ENCODE results near the gene GRIK4. TPM values are rescaled to one million over a fixed set of nuclear protein-coding genes. Genes with fewer than 3 reads are reported as not detected.
A peak's percentile ranks its signal among the peaks of the same experiment; 100 is the strongest.

GRIK4 gene
- total RNA-seq (2021) = 2.9 to 3.6 TPM (median 3.3 TPM) in 3 replicates
- Bru-seq, nascent RNA = percentile 41 among the genes with signal in this experiment
- long read RNA-seq, experiment 1, partial matches to known transcripts = 3 of 11 reads
- long read RNA-seq, experiment 1, other reads (novel, unspliced or antisense) = 8 of 11 reads
- long read RNA-seq, experiment 2, partial matches to known transcripts = 0 of 2 reads
- long read RNA-seq, experiment 2, other reads (novel, unspliced or antisense) = 2 of 2 reads
- long read RNA-seq, experiment 3 = 0 reads

DNA sequence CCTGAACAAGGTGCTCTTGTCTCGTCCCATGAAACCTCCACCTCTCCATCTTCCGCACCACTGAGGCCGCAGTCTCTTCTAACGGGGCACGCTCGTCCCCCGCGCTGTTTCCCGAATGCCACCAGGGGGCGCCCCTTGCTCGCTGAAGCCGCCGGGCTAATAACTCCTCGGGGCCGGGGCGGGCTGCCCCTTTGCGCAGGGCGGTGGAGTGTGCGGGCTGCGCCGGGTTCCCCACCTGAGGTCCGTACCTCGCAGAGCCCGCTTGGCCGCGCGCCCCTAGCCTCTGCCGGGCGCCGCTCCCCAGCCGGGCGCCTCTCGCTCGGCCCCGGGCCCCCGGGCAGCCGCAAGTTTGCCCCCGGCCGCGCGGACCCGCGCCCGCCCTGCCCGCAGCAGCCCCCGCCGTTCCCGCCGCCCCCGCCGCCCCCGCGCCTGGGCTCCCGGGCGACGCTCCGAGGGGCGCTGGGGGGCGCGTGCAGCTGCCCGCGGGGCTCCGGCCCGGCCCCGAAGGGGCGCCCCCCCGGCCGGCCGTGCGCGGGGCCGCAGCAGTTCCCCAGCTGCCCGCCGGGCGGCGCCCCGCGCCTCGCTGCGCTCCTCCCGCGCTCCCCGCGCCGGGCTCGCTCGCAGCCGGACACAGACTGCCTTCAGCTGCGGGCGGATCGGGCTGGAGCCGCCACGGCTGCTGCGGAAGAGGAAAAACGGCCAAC, at the start of gene GRIK4:
GRIK4 (plus strand) TSS at position 633 of the 704 bp plus-strand sequence. CDS start 148,571 bp downstream, outside the sequence.
- Mint-ChIP-seq H3K9me3 (no peaks in the 10 kb centered on the region), H3K27me3 (ENCODE audit: low read depth) (peaks cover 25% of the 10 kb centered on the region), H3K4me1 (peaks cover 11% of the 10 kb centered on the region), H3K27ac (no peak within 1 kb of the TSS), H3K4me3 (peak within 1 kb of the TSS; percentile 61), H3K36me3 (no peaks in the 10 kb centered on the region)
- ChIA-PET CTCF (interaction anchor here (0.6 to 4.3 kb wide), 40 partner anchors 10 to 444 kb away, joined by 3 to 34 read pairs (median 4); no protein-coding TSS in a partner anchor), POLR2A (no interaction called here)
- ATAC-seq (peak; percentile 87), DNase-seq (ENCODE audit: low spot score) (peak; percentile 92)
- no peak for TF ChIP-seq SMAD4 (CRISPR knock-in tag; IDR thresholded peaks at IDR 0.05)
- no peak for TF ChIP-seq NFE2L1 (CRISPR knock-in tag; IDR thresholded peaks at IDR 0.05)
- no peak for TF ChIP-seq ZNF263 (CRISPR knock-in tag; IDR thresholded peaks at IDR 0.05; ENCODE audit: low read depth)
- no peak for TF ChIP-seq MXD4 (CRISPR knock-in tag; IDR thresholded peaks at IDR 0.05; ENCODE audit: borderline replicate concordance)
- TF ChIP-seq ESRRA (CRISPR knock-in tag; IDR thresholded peaks at IDR 0.05; ENCODE audit: borderline replicate concordance) = no peak
- no peak for TF ChIP-seq ZNF219 (CRISPR knock-in tag; IDR thresholded peaks at IDR 0.05; ENCODE audit: borderline replicate concordance)
- TF ChIP-seq RELA (CRISPR knock-in tag; IDR thresholded peaks at IDR 0.05; ENCODE audit: borderline replicate concordance) = no peak
- TF ChIP-seq OVOL2 (CRISPR knock-in tag; IDR thresholded peaks at IDR 0.05; ENCODE audit: borderline replicate concordance) = no peak
- TF ChIP-seq TEAD1 (CRISPR knock-in tag; IDR thresholded peaks at IDR 0.05) = 0 out of 2 replicates have a peak, but pooled peaks have one; percentile 42
- TF ChIP-seq TCF7 (CRISPR knock-in tag; IDR thresholded peaks at IDR 0.05; ENCODE audit: low read depth) = no peak
- no peak for TF ChIP-seq JAZF1 (CRISPR knock-in tag; IDR thresholded peaks at IDR 0.05)
- 0 out of 2 replicates have a peak, but pooled peaks have one; percentile 38 for TF ChIP-seq TP53 (CRISPR knock-in tag; IDR thresholded peaks at IDR 0.05)
- TF ChIP-seq ETV6 (CRISPR knock-in tag; IDR thresholded peaks at IDR 0.05) = no peak
- no peak for TF ChIP-seq KAT7 (CRISPR knock-in tag; IDR thresholded peaks at IDR 0.05; ENCODE audit: borderline replicate concordance)
- TF ChIP-seq, protein P1, sequence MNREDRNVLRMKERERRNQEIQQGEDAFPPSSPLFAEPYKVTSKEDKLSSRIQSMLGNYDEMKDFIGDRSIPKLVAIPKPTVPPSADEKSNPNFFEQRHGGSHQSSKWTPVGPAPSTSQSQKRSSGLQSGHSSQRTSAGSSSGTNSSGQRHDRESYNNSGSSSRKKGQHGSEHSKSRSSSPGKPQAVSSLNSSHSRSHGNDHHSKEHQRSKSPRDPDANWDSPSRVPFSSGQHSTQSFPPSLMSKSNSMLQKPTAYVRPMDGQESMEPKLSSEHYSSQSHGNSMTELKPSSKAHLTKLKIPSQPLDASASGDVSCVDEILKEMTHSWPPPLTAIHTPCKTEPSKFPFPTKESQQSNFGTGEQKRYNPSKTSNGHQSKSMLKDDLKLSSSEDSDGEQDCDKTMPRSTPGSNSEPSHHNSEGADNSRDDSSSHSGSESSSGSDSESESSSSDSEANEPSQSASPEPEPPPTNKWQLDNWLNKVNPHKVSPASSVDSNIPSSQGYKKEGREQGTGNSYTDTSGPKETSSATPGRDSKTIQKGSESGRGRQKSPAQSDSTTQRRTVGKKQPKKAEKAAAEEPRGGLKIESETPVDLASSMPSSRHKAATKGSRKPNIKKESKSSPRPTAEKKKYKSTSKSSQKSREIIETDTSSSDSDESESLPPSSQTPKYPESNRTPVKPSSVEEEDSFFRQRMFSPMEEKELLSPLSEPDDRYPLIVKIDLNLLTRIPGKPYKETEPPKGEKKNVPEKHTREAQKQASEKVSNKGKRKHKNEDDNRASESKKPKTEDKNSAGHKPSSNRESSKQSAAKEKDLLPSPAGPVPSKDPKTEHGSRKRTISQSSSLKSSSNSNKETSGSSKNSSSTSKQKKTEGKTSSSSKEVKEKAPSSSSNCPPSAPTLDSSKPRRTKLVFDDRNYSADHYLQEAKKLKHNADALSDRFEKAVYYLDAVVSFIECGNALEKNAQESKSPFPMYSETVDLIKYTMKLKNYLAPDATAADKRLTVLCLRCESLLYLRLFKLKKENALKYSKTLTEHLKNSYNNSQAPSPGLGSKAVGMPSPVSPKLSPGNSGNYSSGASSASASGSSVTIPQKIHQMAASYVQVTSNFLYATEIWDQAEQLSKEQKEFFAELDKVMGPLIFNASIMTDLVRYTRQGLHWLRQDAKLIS (CRISPR knock-in tag; IDR thresholded peaks at IDR 0.05; ENCODE audit: borderline replicate concordance) = no peak
- TF ChIP-seq, protein P2, sequence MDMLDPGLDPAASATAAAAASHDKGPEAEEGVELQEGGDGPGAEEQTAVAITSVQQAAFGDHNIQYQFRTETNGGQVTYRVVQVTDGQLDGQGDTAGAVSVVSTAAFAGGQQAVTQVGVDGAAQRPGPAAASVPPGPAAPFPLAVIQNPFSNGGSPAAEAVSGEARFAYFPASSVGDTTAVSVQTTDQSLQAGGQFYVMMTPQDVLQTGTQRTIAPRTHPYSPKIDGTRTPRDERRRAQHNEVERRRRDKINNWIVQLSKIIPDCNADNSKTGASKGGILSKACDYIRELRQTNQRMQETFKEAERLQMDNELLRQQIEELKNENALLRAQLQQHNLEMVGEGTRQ (CRISPR knock-in tag; IDR thresholded peaks at IDR 0.05) = no peak
- no peak for TF ChIP-seq IRF1 (CRISPR knock-in tag; IDR thresholded peaks at IDR 0.05)
- TF ChIP-seq CTCF (IDR thresholded peaks at IDR 0.05) = peak; percentile 92
- 0 out of 2 replicates have a peak, but pooled peaks have one; percentile 35 for TF ChIP-seq MAX (CRISPR knock-in tag; IDR thresholded peaks at IDR 0.05)
- TF ChIP-seq NFATC4 (CRISPR knock-in tag; IDR thresholded peaks at IDR 0.05) = no peak
- TF ChIP-seq HMGXB4 (CRISPR knock-in tag; IDR thresholded peaks at IDR 0.05) = peak; percentile 97
- TF ChIP-seq ZNF423 (CRISPR knock-in tag; IDR thresholded peaks at IDR 0.05) = peak; percentile 6; the same call in 1 of the 2 replicates
- TF ChIP-seq CBFB (CRISPR knock-in tag; IDR thresholded peaks at IDR 0.05; ENCODE audit: low read depth) = no peak
- TF ChIP-seq ZNF317 (CRISPR knock-in tag; IDR thresholded peaks at IDR 0.05; ENCODE audit: borderline replicate concordance, low read depth) = no peak
- no peak for TF ChIP-seq NR2C2 (CRISPR knock-in tag; IDR thresholded peaks at IDR 0.05)

Measured in WTC11 (cell line).